ENCODE results near the gene SLC6A6. TPM values are rescaled to one million over a fixed set of nuclear protein-coding genes. Genes with fewer than 3 reads are reported as not detected.

Gene SLC6A6
- total RNA-seq, 6 experiments from 2014 or later: 1.5 to 8.2 (median 4.1) TPM

DNA sequence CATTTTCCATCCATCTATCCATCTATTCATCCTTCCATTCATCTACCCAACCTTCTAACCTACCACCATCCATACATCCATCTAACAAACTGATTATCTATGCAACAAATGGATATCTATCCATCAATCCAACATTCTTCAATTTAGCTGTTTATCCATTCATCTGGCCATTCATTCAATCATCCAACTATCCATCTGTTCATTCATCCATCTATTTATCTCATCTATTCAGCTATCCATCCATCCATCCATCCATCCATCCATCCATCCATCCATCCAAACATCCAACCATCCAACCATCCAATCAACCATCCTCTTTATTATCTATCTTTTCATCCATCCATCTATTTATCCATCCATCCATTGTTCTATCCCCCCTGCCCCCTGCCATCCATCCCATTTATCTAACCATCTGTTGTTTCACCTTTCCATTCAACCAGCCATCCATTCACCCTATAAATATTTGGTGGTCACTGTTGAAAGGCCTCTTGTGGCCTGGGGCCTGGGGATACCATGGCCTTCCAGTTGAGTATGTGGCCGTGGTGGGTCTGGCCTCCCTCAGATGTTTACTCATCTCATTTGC, 44.7 kb downstream of the SLC6A6 start:
- TF ChIP-seq, protein P1, sequence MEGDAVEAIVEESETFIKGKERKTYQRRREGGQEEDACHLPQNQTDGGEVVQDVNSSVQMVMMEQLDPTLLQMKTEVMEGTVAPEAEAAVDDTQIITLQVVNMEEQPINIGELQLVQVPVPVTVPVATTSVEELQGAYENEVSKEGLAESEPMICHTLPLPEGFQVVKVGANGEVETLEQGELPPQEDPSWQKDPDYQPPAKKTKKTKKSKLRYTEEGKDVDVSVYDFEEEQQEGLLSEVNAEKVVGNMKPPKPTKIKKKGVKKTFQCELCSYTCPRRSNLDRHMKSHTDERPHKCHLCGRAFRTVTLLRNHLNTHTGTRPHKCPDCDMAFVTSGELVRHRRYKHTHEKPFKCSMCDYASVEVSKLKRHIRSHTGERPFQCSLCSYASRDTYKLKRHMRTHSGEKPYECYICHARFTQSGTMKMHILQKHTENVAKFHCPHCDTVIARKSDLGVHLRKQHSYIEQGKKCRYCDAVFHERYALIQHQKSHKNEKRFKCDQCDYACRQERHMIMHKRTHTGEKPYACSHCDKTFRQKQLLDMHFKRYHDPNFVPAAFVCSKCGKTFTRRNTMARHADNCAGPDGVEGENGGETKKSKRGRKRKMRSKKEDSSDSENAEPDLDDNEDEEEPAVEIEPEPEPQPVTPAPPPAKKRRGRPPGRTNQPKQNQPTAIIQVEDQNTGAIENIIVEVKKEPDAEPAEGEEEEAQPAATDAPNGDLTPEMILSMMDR (IDR thresholded peaks at IDR 0.05): no peak
- no peak for TF ChIP-seq POLR2A (IDR thresholded peaks at IDR 0.05)
- no peak for DNase-seq
- H3K4me1 ChIP-seq: no peaks in the 10 kb centered on the region
- 100% methylated on average over 1 of the region's 1 CpG for WGBS (ENCODE audit: insufficient coverage, low coverage, low lambda C conversion rate, missing lambda C conversion rate)
- H3K4me3 ChIP-seq: no peak overlapping the region
- no peak overlapping the region for H3K27ac ChIP-seq
- no peak for ATAC-seq
- H3K36me3 ChIP-seq: peaks cover 0 to 2% (median 0%) of the 10 kb centered on the region in 4 donors
- intact Hi-C loops (cut with DNase I): no loop called here
- no peaks in the 10 kb centered on the region for H3K9me3 ChIP-seq
- no peaks in the 10 kb centered on the region for H3K27me3 ChIP-seq

DNA sequence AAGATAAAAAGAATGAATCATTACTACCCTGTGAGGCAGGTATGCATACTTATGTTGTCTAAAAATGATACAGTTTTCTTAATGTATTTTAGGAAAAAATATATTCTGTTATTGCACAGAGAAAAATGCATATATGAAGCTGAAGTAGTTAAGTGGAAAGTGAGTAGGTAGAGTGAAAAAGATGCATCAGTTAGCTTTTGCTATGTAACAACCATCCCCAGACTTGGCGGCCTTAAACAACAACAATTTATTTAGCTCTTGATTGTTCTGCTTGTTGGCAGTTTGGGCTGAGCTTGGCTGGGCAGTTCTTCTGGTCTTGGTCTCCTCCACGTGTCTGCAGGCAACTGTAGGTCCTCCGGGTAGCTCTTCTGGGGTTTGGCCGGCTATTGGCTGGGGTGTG, 45.7 kb downstream of the SLC6A6 start:
- intact Hi-C loops (cut with DNase I): no loop called here
- no peak for ATAC-seq

DNA sequence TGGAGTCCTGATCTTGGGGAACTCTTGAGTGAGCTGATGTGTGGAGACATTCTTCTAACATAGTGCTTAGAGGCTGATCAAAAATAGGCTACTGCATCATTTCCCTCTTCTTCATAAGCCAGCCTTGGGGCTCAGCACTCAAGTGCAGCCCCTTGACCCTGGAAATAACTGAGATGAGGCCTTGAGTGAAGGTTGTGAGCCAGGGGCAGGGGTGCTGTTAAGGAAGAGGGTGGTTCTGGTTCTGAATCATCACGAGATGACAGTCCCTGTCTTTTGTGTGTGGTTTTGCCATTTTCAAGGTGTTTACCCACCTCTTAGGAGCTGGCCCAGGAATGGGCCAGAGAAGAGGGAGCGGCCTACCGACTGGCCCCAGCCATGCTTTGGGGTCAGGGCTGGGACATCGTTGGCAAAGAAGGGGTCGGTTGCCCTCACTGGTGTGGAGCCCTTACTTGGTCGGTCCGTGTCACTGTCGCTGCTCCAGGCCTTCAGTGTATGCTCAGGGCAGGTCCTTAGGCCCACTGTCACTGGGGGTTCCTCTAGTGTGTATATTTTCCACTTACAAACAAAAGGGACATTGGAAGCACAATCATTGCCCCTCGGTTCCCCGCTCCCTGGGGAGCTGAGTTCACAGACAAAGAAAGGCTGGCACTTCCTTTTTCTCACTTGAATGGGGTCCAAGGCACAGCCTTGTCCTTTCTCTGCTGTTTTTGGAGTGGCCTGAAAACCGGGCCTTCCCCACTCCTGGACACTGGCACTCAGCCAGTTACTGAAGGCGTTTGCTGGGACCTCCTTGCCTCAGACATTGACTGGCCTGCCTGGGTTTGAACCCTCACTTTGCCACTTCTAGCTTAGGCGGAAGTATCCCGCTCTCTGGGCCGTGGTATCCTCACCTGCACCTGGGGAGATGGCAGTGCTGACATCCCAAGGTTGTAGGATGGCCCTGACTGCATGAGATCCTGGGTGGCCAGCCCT, 46.6 kb downstream of the SLC6A6 start:
- Histone ChIP-seq H3K4me3 (no peak overlapping the region), H3K4me1 (no peaks in the 10 kb centered on the region), H3K36me3 (peaks cover 0 to 2% (median 0%) of the 10 kb centered on the region in 4 donors), H3K27me3 (no peaks in the 10 kb centered on the region), H3K27ac (no peak overlapping the region), H3K9me3 (no peaks in the 10 kb centered on the region)
- DNase-seq (no peak), ATAC-seq (no peak)
- intact Hi-C loops (cut with DNase I): no loop called here
- no peak for TF ChIP-seq POLR2A (IDR thresholded peaks at IDR 0.05)
- TF ChIP-seq, protein P1 (IDR thresholded peaks at IDR 0.05): no peak
- WGBS (ENCODE audit: insufficient coverage, low coverage, low lambda C conversion rate, missing lambda C conversion rate): 69% methylated on average over 8 of the region's 15 CpGs

More for the DNA sequence above, 45.7 kb downstream of the SLC6A6 start:
- Histone ChIP-seq H3K4me1 (no peaks in the 10 kb centered on the region), H3K9me3 (no peaks in the 10 kb centered on the region), H3K4me3 (no peak overlapping the region), H3K27ac (no peak overlapping the region), H3K36me3 (peaks cover 0 to 2% (median 0%) of the 10 kb centered on the region in 4 donors), H3K27me3 (no peaks in the 10 kb centered on the region)
- DNase-seq: no peak
- WGBS (ENCODE audit: insufficient coverage, low coverage, low lambda C conversion rate, missing lambda C conversion rate): no CpG with 5 or more reads among the region's 4 CpGs
- no peak for TF ChIP-seq POLR2A (IDR thresholded peaks at IDR 0.05)
- TF ChIP-seq, protein P1 (IDR thresholded peaks at IDR 0.05): no peak

DNA sequence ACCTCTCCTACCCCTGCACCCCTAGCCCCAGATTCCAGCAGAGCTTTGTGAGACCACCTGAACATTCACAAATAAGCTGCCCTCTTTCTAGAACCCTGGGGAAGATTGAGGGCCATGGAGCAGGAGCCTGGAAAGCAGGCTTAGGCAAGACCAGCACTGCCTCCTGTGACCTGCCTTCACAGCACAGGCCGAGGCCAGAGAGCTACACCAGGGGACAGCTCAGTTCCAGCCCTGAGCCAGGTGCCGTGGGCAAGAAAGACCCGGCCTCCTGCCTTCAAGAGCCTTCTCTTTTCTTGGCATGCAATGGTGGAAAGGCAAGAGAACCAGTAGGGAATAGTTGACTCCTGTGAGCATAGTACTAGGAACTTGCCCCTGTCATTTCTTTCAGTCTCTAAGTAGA, 48.1 kb downstream of the SLC6A6 start:
- DNase-seq (no peak), ATAC-seq (no peak)
- Histone ChIP-seq H3K27ac (no peak overlapping the region), H3K36me3 (peaks cover 0 to 2% (median 0%) of the 10 kb centered on the region in 4 donors), H3K27me3 (no peaks in the 10 kb centered on the region), H3K4me1 (no peaks in the 10 kb centered on the region), H3K9me3 (no peaks in the 10 kb centered on the region), H3K4me3 (no peak overlapping the region)
- intact Hi-C loops (cut with DNase I): no loop called here
- TF ChIP-seq, protein P1 (IDR thresholded peaks at IDR 0.05): no peak
- no peak for TF ChIP-seq POLR2A (IDR thresholded peaks at IDR 0.05)
- WGBS (ENCODE audit: insufficient coverage, low coverage, low lambda C conversion rate, missing lambda C conversion rate): no CpG with 5 or more reads among the region's 3 CpGs
